Brain microvascular endothelial cell (primary cell): ENCODE data around the gene SEC14L5.
"Not testable (repeated sequence)": the region's sequence is repeated elsewhere in the genome, so short reads cannot be mapped to it uniquely, and the experiment has no call there.

ENCODE experiments used
- DNase-seq: peaks from one replicate; pipeline ENCODE4 v3.0.0-alpha.2; 2020
- H3K27ac ChIP-seq: fragments of 250-450 bp; sonication (Bioruptor Pico); 2 replicates; pipeline ENCODE4 v1.5.1; 2020; ENCODE audit warnings: mild to moderate bottlenecking, moderate library complexity
- H3K27me3 ChIP-seq: fragments of 250-450 bp; sonication (Bioruptor Pico); replicated peaks from 2 replicates; pipeline ENCODE4 v1.5.1; 2020; ENCODE audit warnings: mild to moderate bottlenecking
- H3K36me3 ChIP-seq: fragments of 250-450 bp; sonication (Bioruptor Pico); replicated peaks from 2 replicates; pipeline ENCODE4 v1.5.1; 2020; ENCODE audit warnings: mild to moderate bottlenecking
- H3K4me3 ChIP-seq: 2 replicates; pipeline ENCODE4 v1.5.1; 2011; ENCODE audit warnings: low read depth, mild to moderate bottlenecking, control low read depth, low read length, moderate library complexity
- CTCF ChIP-seq: IDR thresholded peaks from 2 replicates; pipeline ENCODE4 v1.5.1; 2011; ENCODE audit warnings: low read depth, mild to moderate bottlenecking, moderate library complexity, low read length, control low read depth, inconsistent platforms; ENCODE audit errors: missing control alignments
- in situ Hi-C: cut with HindIII; loops from 2 replicates; pipeline ENCODE4 v1.10.0; 2017; ENCODE audit warnings: low sequenced_read_pairs, low pct_ligation_motif_present

The SEC14L5 gene

GRCh38 chr16:5044011-5044540 is 85.9 kb downstream of the SEC14L5 start:
- Histone ChIP-seq H3K27me3 (no peaks in the 10 kb centered on the region), H3K27ac (no peak overlapping the region), H3K36me3 (no peaks in the 10 kb centered on the region), H3K4me3 (no peak overlapping the region)
- in situ Hi-C loops = no loop called here
- no peak for TF ChIP-seq CTCF
- no peak for DNase-seq

DNA sequence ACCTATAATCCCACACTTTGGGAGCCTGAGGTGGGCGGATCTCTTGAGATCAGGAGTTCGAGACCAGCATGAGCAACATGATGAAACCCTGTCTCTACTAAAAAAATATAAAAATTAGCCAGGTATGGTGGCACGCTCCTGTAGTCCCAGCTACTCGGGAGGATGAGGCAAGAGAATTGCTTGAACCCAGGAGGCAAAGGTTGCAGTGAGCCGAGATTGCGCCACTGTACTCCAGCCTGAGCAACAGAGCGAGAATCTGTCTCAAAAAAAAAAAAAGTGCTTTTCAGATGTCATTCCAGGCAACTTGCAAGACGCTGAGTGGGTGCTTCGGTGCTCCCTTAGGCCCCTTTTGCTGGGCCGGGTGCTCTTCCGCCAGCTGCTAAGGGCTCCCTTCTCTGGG is 86.5 kb downstream of the SEC14L5 start:
- in situ Hi-C loops, H3K27me3 ChIP-seq, DNase-seq, H3K36me3 ChIP-seq, H3K4me3 ChIP-seq, H3K27ac ChIP-seq: not testable (repeated sequence)

GRCh38 chr16:5045499-5046115 is 87.5 kb downstream of the SEC14L5 start:
- Histone ChIP-seq H3K27me3 (no peaks in the 10 kb centered on the region), H3K36me3 (no peaks in the 10 kb centered on the region), H3K4me3 (no peak overlapping the region), H3K27ac (no peak overlapping the region)
- TF ChIP-seq CTCF = no peak
- DNase-seq = no peak
- in situ Hi-C loops = no loop called here

DNA sequence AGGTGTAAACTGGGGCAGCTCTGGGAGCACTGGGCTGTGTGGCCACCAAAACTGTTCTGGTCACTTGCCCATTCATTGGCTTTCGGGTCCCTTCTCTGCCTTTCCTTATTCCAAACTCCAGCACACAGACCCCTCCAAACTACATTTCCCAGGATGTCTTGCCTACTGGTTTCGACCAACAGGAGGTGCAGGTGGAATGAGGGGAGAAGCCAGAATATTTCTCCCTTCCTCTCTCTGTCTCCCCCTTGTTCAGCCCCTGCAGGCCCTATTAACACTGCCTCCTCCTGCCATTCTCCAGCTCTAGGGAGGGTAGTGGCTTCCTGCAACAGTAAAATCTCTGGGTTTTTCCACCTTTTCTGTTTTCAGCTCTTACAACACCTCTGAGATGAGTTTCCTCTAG is 88.8 kb downstream of the SEC14L5 start:
- no peak overlapping the region for H3K4me3 ChIP-seq
- H3K27me3 ChIP-seq = no peaks in the 10 kb centered on the region
- TF ChIP-seq CTCF = no peak
- no peak for DNase-seq
- in situ Hi-C loops = no loop called here
- H3K36me3 ChIP-seq = no peaks in the 10 kb centered on the region
- H3K27ac ChIP-seq = no peak overlapping the region

DNA sequence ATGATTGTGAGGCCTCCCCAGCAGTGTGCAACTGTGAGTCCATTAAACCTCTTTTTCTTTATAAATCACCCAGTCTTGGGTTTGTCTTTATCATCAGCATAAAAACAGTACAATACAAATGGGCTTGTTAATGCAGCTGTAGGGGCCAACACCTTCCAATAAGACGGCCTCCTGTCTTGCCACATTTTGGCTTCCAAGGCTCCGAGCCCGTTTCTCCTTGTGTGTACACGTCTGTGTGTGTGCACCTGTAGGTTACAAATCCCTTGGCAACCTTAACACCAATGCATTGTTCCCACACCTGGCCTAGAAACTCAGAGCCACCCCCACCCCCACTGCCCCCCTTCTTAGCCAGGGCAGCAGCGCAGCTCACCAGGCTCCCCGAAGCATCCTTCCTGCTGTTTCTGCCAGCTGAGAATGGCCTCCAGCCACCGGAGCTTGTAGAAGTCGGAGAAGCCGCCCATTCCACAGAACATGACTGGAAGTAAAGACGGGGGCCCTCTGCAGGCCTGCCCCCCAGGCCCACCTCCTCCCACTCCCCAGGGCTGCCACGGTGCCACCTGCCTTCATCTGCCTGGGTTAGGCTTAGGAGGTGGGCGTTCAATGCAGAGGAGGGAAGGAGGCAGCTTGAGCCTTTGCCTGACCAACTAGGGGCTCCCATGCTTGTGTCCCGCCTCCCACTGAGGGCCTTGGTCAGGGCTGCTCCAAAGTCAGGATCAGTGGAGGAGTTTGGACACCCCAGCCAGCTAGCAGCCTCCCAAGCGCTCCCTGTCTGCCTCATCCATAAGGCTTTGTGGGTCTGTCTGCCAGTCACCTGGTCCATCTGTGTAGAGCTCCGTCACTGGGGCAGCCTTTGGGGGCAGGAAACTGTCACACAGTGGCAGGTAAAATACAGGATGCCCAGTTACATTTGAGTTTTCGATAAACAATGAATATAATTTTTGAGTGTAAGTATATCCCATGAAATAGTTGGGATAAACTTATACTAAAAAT is 97.0 kb downstream of the SEC14L5 start:
- H3K4me3 ChIP-seq = no peak overlapping the region
- DNase-seq = no peak
- in situ Hi-C loops = no loop called here
- no peaks in the 10 kb centered on the region for H3K27me3 ChIP-seq
- TF ChIP-seq CTCF = no peak
- H3K36me3 ChIP-seq = no peaks in the 10 kb centered on the region
- no peak overlapping the region for H3K27ac ChIP-seq

- in situ Hi-C loops = no loop called here
- peak; percentile 71 for TF ChIP-seq CTCF
- H3K36me3 ChIP-seq = no peaks in the 10 kb centered on the region
- DNase-seq = peak; percentile 18
- H3K27me3 ChIP-seq = no peaks in the 10 kb centered on the region
- no peak overlapping the region for H3K4me3 ChIP-seq
- no peak overlapping the region for H3K27ac ChIP-seq
Measured at GRCh38 chr16:5056352-5056751, 98.2 kb downstream of the SEC14L5 start.
